Right lobe of liver (tissue), 6 donors: ENCODE measurements around the gene ABCC3. TPM values are rescaled to one million over a fixed set of nuclear protein-coding genes. Genes with fewer than 3 reads are reported as not detected.

ENCODE experiments used
- ATAC-seq, 4 donors: fragments of 200-7000 bp; cut with Tn5 transposase; one replicate each; pipeline ENCODE4 v1.9.1; 2020; ENCODE audit warnings: mild to moderate bottlenecking in 4 of 4, moderate library complexity in 4 of 4
- DNase-seq, 3 donors: peaks; one replicate each; pipeline ENCODE4 v3.0.0-alpha.2; 2020
- H3K27ac ChIP-seq, 3 donors: fragments of 200-600 bp; one replicate each; pipeline ENCODE4 v1.8.0; 2022
- H3K27me3 ChIP-seq, 2 donors: fragments of 200-600 bp; one replicate each; pipeline ENCODE4 v1.8.0; 2022
- H3K36me3 ChIP-seq, 4 donors: fragments of 200-600 bp; sonication (generic) in 1 of 4; one replicate each; pipeline versions ENCODE4 v1.5.1 to v1.8.0; 2017 to 2022; ENCODE audit warnings: control low read depth in 1 of 4
- H3K4me1 ChIP-seq, 4 donors: fragments of 200-600 bp; sonication (generic) in 1 of 4; one replicate each; pipeline versions ENCODE4 v1.5.1 to v1.8.0; 2017 to 2022; ENCODE audit warnings: control low read depth in 1 of 4
- H3K4me3 ChIP-seq, 3 donors: fragments of 200-600 bp; one replicate each; pipeline ENCODE4 v1.8.0; 2022
- H3K9me3 ChIP-seq, 4 donors: fragments of 200-600 bp; sonication (generic) in 1 of 4; one replicate each; pipeline versions ENCODE4 v1.5.1 to v1.8.0; 2017 to 2022; ENCODE audit warnings: control low read depth in 1 of 4
- CTCF ChIP-seq, 4 donors: fragments of 200-600 bp in 3 of 4; fragments of 450-650 bp in 1 of 4; IDR thresholded peaks; one replicate each; pipeline versions ENCODE4 v1.5.1 to v1.8.0; 2016 to 2022; ENCODE audit warnings: antibody characterized with exemption in 4 of 4, mild to moderate bottlenecking in 2 of 4
- POLR2A ChIP-seq: fragments of 450-650 bp; IDR thresholded peaks from one replicate; pipeline ENCODE4 v1.6.1; 2017; ENCODE audit warnings: antibody characterized with exemption, mild to moderate bottlenecking
- WGBS: methylation state at CpG from one replicate; pipeline ENCODE4 v1.1.6; 2018; ENCODE audit warnings: low coverage, low lambda C conversion rate; ENCODE audit not compliant: insufficient coverage; ENCODE audit errors: missing lambda C conversion rate; 5-methylcytosine and 5-hydroxymethylcytosine counted together
- intact Hi-C, 2 donors: fragments of 100-400 bp; cut with DNase I; formaldehyde crosslinking; loops; one replicate each; pipeline versions ENCODE4 v1.11.2 to v1.14.1; 2022
- total RNA-seq, 6 experiments: library from RNA; depleted of rRNA in 2 of 6; stranded (reverse); fragments of >200 nt in 2 of 6; fragmentation: NEBNext Ultra II Directional in 3 of 6; extraction: Animal tissue kit (Norgen Biotek cat#: 25700) in 3 of 6; gene quantifications; one replicate each; pipeline versions ENCODE4 v1.1.0 to v1.2.4, GENCODE V29; 2016 to 2023
- donor health status: DM: no; HTN: yes; CAD: no.
- donor health status: DM: no; HTN: no; CAD: no.
- donor health status: DM: no; HTN: no; CAD: no.
- donor health status: DM: no; HTN: yes; CAD: no.
- donor health status: DM: no; HTN: yes; CAD: no.

ABCC3 gene
- total RNA-seq, 6 experiments from 2014 or later, result 146 to 286 (median 178) TPM

GRCh38 chr17:50640686-50641351 lies 6.1 kb downstream of the ABCC3 start:
- intact Hi-C loops, result no loop called here
- H3K27me3 ChIP-seq, result no peaks in the 10 kb centered on the region
- H3K27ac ChIP-seq, result peak overlapping the region in 2 of 3 donors; percentile 29 to 81
- H3K36me3 ChIP-seq, result peaks cover 0 to 7% (median 3%) of the 10 kb centered on the region in 4 donors
- DNase-seq (peak; percentile 54 to 87 (median 80)), ATAC-seq (peak; percentile 20 to 63 (median 50))
- TF ChIP-seq CTCF (IDR thresholded peaks at IDR 0.05) (no peak), POLR2A (no peak)
- no peaks in the 10 kb centered on the region for H3K9me3 ChIP-seq
- WGBS, result 23% methylated on average over 10 of the region's 12 CpGs
- H3K4me1 ChIP-seq, result peaks cover 5 to 69% (median 37%) of the 10 kb centered on the region in 4 donors
- H3K4me3 ChIP-seq, result no peak overlapping the region

GRCh38 chr17:50641357-50641756 lies 6.7 kb downstream of the ABCC3 start:
- intact Hi-C loops, result no loop called here
- H3K27me3 ChIP-seq, result no peaks in the 10 kb centered on the region
- H3K4me3 ChIP-seq, result no peak overlapping the region
- ATAC-seq, result peak in 3 of 4 donors; percentile 3 to 57 (median 40)
- WGBS, result 19% methylated on average over 2 of the region's 3 CpGs
- H3K36me3 ChIP-seq, result peaks cover 0 to 7% (median 3%) of the 10 kb centered on the region in 4 donors
- peak in 2 of 3 donors; percentile 56 to 74 for DNase-seq
- no peaks in the 10 kb centered on the region for H3K9me3 ChIP-seq
- H3K27ac ChIP-seq, result peak overlapping the region in 2 of 3 donors; percentile 16 to 29
- H3K4me1 ChIP-seq, result peaks cover 5 to 69% (median 37%) of the 10 kb centered on the region in 4 donors
- TF ChIP-seq CTCF (IDR thresholded peaks at IDR 0.05) (no peak), POLR2A (no peak)

GRCh38 chr17:50642071-50642721 lies 7.5 kb downstream of the ABCC3 start:
- intact Hi-C loops, result no loop called here

More at GRCh38 chr17:50642071-50642721, 7.5 kb downstream of the ABCC3 start:
- Histone ChIP-seq H3K9me3 (no peaks in the 10 kb centered on the region), H3K27ac (no peak overlapping the region), H3K4me3 (no peak overlapping the region), H3K4me1 (peaks cover 5 to 61% (median 34%) of the 10 kb centered on the region in 4 donors), H3K27me3 (no peaks in the 10 kb centered on the region), H3K36me3 (peaks cover 0 to 7% (median 3%) of the 10 kb centered on the region in 4 donors)
- ATAC-seq (no peak), DNase-seq (peak in 2 of 3 donors; percentile 12 to 43)
- 85% methylated on average over 6 of the region's 15 CpGs for WGBS
- TF ChIP-seq CTCF (IDR thresholded peaks at IDR 0.05) (no peak), POLR2A (no peak)
